Measurements from ENCODE around the gene EPHB1. TPM values are rescaled to one million over a fixed set of nuclear protein-coding genes. Genes with fewer than 3 reads are reported as not detected.
"Not testable (repeated sequence)": the region's sequence is repeated elsewhere in the genome, so short reads cannot be mapped to it uniquely, and the experiment has no call there.

The EPHB1 gene
- polyA plus RNA-seq, 3 donors, result 0.06 to 0.55 TPM; not detected in 1

GRCh38 chr3:134776518-134776917, 18.5 kb upstream of the EPHB1 start:
- Mint-ChIP-seq H3K4me3 (no peak overlapping the region), H3K9me3 (peaks cover 0 to 3% (median 0%) of the 10 kb centered on the region in 7 donors), H3K27ac (no peak overlapping the region), H3K36me3 (no peaks in the 10 kb centered on the region), H3K4me1 (no peaks in the 10 kb centered on the region), H3K27me3 (ENCODE audit: low read depth in 3 of 3) (peaks cover 0 to 2% (median 2%) of the 10 kb centered on the region in 3 donors)
- DNase-seq, result no peak
- Histone ChIP-seq H3K79me2 (ENCODE audit: insufficient read depth, low read length) (no peaks in the 10 kb centered on the region), H3K4me1 (ENCODE audit: control insufficient read depth in 1 of 2, insufficient read depth in 2 of 2, low read length in 2 of 2) (no peaks in the 10 kb centered on the region), H4K20me1 (ENCODE audit: insufficient read depth, low read length) (no peaks in the 10 kb centered on the region), H3K27me3 (ENCODE audit: control insufficient read depth in 2 of 2, insufficient read depth in 2 of 2, low read length in 2 of 2) (no peaks in the 10 kb centered on the region), H3K9ac (ENCODE audit: insufficient read depth, low read length, poor library complexity, severe bottlenecking) (no peak overlapping the region), H3K4me3 (replicated peaks in 1 of 3; ENCODE audit: low read depth in 2 of 3, low read length in 3 of 3) (no peak overlapping the region), H3K27ac (ENCODE audit: low read depth in 1 of 2, low read length in 2 of 2) (no peak overlapping the region), H3K9me3 (replicated peaks in 1 of 2; ENCODE audit: control insufficient read depth in 1 of 2, insufficient read depth in 1 of 2, low read length in 2 of 2) (no peaks in the 10 kb centered on the region), H3K4me2 (replicated peaks; ENCODE audit: extremely low read depth, low read length, poor library complexity, severe bottlenecking) (no peak overlapping the region), H3K36me3 (replicated peaks in 1 of 2; ENCODE audit: control insufficient read depth in 1 of 2, insufficient read depth in 2 of 2, low read length in 2 of 2) (no peaks in the 10 kb centered on the region), H2AFZ (ENCODE audit: insufficient read depth, low read depth, low read length, poor library complexity, severe bottlenecking) (no peak overlapping the region)
- intact Hi-C loops (cut with micrococcal nuclease), result no loop called here
- WGBS (ENCODE audit: insufficient coverage), result 100% methylated on average over 1 of the region's 1 CpG
- TF ChIP-seq CTCF (IDR thresholded peaks at IDR 0.05), result no peak

- TF ChIP-seq CTCF (IDR thresholded peaks at IDR 0.05), result no peak
- H3K4me1 Mint-ChIP-seq, result no peaks in the 10 kb centered on the region
- Histone ChIP-seq H3K4me1 (ENCODE audit: control insufficient read depth in 1 of 2, insufficient read depth in 2 of 2, low read length in 2 of 2) (no peaks in the 10 kb centered on the region), H3K36me3 (replicated peaks in 1 of 2; ENCODE audit: control insufficient read depth in 1 of 2, insufficient read depth in 2 of 2, low read length in 2 of 2) (no peaks in the 10 kb centered on the region), H3K4me2 (replicated peaks; ENCODE audit: extremely low read depth, low read length, poor library complexity, severe bottlenecking) (no peak overlapping the region), H4K20me1 (ENCODE audit: insufficient read depth, low read length) (no peaks in the 10 kb centered on the region), H2AFZ (ENCODE audit: insufficient read depth, low read depth, low read length, poor library complexity, severe bottlenecking) (no peak overlapping the region), H3K9me3 (replicated peaks in 1 of 2; ENCODE audit: control insufficient read depth in 1 of 2, insufficient read depth in 1 of 2, low read length in 2 of 2) (no peaks in the 10 kb centered on the region), H3K9ac (ENCODE audit: insufficient read depth, low read length, poor library complexity, severe bottlenecking) (no peak overlapping the region), H3K79me2 (ENCODE audit: insufficient read depth, low read length) (no peaks in the 10 kb centered on the region), H3K27me3 (ENCODE audit: control insufficient read depth in 2 of 2, insufficient read depth in 2 of 2, low read length in 2 of 2) (no peaks in the 10 kb centered on the region), H3K4me3 (replicated peaks in 1 of 3; ENCODE audit: low read depth in 2 of 3, low read length in 3 of 3) (no peak overlapping the region), H3K27ac (ENCODE audit: low read depth in 1 of 2, low read length in 2 of 2) (no peak overlapping the region)
- no peak overlapping the region for H3K4me3 Mint-ChIP-seq
- H3K36me3 Mint-ChIP-seq, result no peaks in the 10 kb centered on the region
- no CpG with 5 or more reads among the region's 5 CpGs for WGBS (ENCODE audit: insufficient coverage)
- no peak for DNase-seq
- H3K27me3 Mint-ChIP-seq (ENCODE audit: low read depth in 3 of 3), result peaks cover 0 to 2% (median 2%) of the 10 kb centered on the region in 3 donors
- intact Hi-C loops (cut with micrococcal nuclease), result no loop called here
- H3K27ac Mint-ChIP-seq, result no peak overlapping the region
- H3K9me3 Mint-ChIP-seq, result peaks cover 0 to 3% (median 0%) of the 10 kb centered on the region in 7 donors
Measured at GRCh38 chr3:134777341-134777740, 17.7 kb upstream of the EPHB1 start.

- H3K27ac Mint-ChIP-seq; H3K4me3 ChIP-seq (replicated peaks in 1 of 3; ENCODE audit: low read depth in 2 of 3, low read length in 3 of 3); H3K36me3 ChIP-seq (replicated peaks in 1 of 2; ENCODE audit: control insufficient read depth in 1 of 2, insufficient read depth in 2 of 2, low read length in 2 of 2); H3K27me3 ChIP-seq (ENCODE audit: control insufficient read depth in 2 of 2, insufficient read depth in 2 of 2, low read length in 2 of 2); H3K9me3 ChIP-seq (replicated peaks in 1 of 2; ENCODE audit: control insufficient read depth in 1 of 2, insufficient read depth in 1 of 2, low read length in 2 of 2); H2AFZ ChIP-seq (ENCODE audit: insufficient read depth, low read depth, low read length, poor library complexity, severe bottlenecking); H3K79me2 ChIP-seq (ENCODE audit: insufficient read depth, low read length); H3K9ac ChIP-seq (ENCODE audit: insufficient read depth, low read length, poor library complexity, severe bottlenecking); H3K4me2 ChIP-seq (replicated peaks; ENCODE audit: extremely low read depth, low read length, poor library complexity, severe bottlenecking); H3K27me3 Mint-ChIP-seq (ENCODE audit: low read depth in 3 of 3); DNase-seq; H3K4me3 Mint-ChIP-seq; H3K36me3 Mint-ChIP-seq; H3K27ac ChIP-seq (ENCODE audit: low read depth in 1 of 2, low read length in 2 of 2); intact Hi-C loops (cut with micrococcal nuclease); H4K20me1 ChIP-seq (ENCODE audit: insufficient read depth, low read length); H3K9me3 Mint-ChIP-seq: not testable (repeated sequence)
- peaks cover 21% of the 10 kb centered on the region for H3K4me1 Mint-ChIP-seq
- H3K4me1 ChIP-seq (ENCODE audit: control insufficient read depth in 1 of 2, insufficient read depth in 2 of 2, low read length in 2 of 2), result peaks cover 17 to 22% of the 10 kb centered on the region in 2 donors
- WGBS (ENCODE audit: insufficient coverage), result no CpG with 5 or more reads among the region's 4 CpGs
Measured at GRCh38 chr3:134788283-134788682, 6.8 kb upstream of the EPHB1 start.
